Mammary epithelial cell (primary cell): ENCODE data around the gene TMEM255B.

Experiments
- EZH2 ChIP-seq: IDR thresholded peaks from 2 replicates; pipeline ENCODE4 v1.6.1; 2012; ENCODE audit warnings: low read length, inconsistent platforms, borderline replicate concordance
- TF ChIP-seq, protein P1 (sequence below), 2 donors: IDR thresholded peaks in 1 of 2; conservative IDR thresholded peaks in 1 of 2; 2 replicates each; pipeline ENCODE4 v1.5.1; 2011 to 2012; ENCODE audit warnings: inconsistent platforms in 2 of 2, low read length in 2 of 2, mild to moderate bottlenecking in 2 of 2, control low read depth in 1 of 2, low read depth in 1 of 2; ENCODE audit not compliant: insufficient read depth in 1 of 2; ENCODE audit errors: extremely low read depth in 1 of 2

DNA sequence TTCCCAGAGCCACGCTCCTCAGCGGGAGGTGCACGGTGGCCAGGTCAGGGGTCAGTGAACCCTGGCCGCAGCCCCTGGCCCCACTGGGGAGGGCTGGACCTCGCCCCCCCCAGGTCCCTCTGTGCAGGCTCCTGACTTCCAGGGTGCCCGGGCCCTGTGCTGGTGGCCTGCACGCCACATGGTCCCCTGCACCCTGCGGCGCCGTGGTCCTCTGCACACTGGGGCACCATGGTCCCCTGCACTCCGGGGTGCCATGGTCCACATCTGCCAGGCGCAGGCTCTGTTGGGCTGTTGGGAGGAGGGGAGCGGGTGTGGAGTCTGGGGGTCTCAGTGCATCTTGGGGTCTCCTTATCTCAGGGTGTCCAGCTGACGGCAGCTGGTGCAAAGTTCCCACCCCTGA is 23.3 kb upstream of the TMEM255B start:
- TF ChIP-seq, protein P1, sequence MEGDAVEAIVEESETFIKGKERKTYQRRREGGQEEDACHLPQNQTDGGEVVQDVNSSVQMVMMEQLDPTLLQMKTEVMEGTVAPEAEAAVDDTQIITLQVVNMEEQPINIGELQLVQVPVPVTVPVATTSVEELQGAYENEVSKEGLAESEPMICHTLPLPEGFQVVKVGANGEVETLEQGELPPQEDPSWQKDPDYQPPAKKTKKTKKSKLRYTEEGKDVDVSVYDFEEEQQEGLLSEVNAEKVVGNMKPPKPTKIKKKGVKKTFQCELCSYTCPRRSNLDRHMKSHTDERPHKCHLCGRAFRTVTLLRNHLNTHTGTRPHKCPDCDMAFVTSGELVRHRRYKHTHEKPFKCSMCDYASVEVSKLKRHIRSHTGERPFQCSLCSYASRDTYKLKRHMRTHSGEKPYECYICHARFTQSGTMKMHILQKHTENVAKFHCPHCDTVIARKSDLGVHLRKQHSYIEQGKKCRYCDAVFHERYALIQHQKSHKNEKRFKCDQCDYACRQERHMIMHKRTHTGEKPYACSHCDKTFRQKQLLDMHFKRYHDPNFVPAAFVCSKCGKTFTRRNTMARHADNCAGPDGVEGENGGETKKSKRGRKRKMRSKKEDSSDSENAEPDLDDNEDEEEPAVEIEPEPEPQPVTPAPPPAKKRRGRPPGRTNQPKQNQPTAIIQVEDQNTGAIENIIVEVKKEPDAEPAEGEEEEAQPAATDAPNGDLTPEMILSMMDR (conservative IDR thresholded peaks at IDR 0.05 in 1 of 2, IDR thresholded peaks at IDR 0.05 in 1 of 2; ENCODE audit: extremely low read depth in 1 of 2, insufficient read depth in 1 of 2, low read depth in 1 of 2, low read length in 2 of 2): no peak
- TF ChIP-seq EZH2: no peak
